GM18526 (cell line): Measurements from ENCODE around the gene ZNRF1.

Experiments used
- POLR2A ChIP-seq: IDR thresholded peaks from 3 replicates; pipeline ENCODE4 v1.6.1; 2011; ENCODE audit not compliant: insufficient read length; ENCODE audit errors: extremely low read depth

The ZNRF1 gene

GRCh38 chr16:74995986-74996385, 2.8 kb upstream of the ZNRF1 start:
- no peak for TF ChIP-seq POLR2A

DNA sequence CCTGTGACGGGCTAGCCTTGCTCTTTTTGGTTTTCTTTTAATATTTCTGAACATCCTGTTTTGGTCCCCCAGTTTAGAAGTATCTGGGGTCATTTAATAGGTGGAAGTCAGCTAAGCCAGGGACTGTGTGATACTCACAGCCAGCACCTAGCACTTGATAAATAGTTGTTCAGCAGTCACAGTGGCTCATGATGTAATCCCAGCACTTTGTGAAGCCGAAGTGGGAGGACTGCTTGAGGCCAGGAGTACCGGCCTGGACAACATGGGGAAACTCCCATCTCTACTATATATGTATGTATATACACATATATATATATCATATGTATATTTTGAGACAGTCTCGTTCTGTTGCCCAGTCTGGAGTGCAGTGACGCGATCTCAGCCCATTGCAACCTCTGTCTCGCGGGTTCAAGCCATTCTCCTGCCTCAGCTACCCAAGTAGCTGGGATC, 1.8 kb upstream of the ZNRF1 start:
- no peak for TF ChIP-seq POLR2A

- no peak for TF ChIP-seq POLR2A
These were observed 390 bp downstream of the ZNRF1 start for GRCh38 chr16:74999219-74999608.

DNA sequence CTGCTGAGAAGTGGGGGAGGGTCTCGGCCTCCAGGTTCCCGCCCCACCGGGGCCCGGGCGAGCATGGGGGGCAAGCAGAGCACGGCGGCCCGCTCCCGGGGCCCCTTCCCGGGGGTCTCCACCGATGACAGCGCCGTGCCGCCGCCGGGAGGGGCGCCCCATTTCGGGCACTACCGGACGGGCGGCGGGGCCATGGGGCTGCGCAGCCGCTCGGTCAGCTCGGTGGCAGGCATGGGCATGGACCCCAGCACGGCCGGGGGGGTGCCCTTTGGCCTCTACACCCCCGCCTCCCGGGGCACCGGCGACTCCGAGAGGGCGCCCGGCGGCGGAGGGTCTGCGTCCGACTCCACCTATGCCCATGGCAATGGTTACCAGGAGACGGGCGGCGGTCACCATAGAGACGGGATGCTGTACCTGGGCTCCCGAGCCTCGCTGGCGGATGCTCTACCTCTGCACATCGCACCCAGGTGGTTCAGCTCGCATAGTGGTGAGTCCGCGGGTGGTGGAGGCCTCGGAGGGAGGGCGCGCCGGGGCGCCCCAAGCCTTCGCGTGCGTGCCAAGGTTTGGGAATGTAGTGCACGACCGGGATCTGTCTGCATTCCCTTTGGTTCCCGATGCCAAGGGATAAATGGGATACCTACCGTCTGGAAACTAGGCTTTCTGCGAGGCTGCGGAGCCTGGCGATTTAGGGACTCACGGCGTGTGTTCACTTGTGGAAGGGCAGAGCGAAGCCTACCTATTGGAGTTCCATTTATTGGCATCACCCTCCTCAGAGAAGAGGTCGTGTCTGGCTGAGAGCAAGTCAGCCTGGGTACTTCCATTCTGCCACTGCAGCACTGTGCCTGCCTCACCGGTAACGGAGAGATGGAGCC, 1.0 kb downstream of the ZNRF1 start:
- TF ChIP-seq POLR2A, result no peak

GRCh38 chr16:75000481-75001081, 1.8 kb downstream of the ZNRF1 start:
- TF ChIP-seq POLR2A, result no peak

GRCh38 chr16:75002474-75002873, 3.6 kb downstream of the ZNRF1 start:
- no peak for TF ChIP-seq POLR2A

- no peak for TF ChIP-seq POLR2A
These were observed 5.1 kb downstream of the ZNRF1 start for GRCh38 chr16:75003931-75004330.

DNA sequence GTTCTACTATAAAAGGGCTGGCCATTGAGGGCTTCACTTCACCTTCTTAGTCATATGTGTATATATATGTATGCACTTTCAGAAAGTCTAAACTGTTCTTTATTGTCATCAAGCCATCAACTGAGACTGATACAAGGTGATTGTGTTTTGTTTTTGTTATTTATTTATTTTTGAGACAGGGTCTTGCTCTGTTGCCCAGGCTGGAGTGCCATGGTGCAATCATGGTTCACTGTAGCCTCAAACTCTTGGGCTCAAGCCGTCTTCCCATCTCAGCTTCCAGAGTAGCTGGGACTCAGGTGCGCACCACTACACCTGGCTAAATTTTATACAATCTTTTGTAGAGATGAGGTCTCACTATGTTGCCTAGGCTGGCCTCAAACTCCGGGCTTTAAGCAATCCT, 5.6 kb downstream of the ZNRF1 start:
- no peak for TF ChIP-seq POLR2A

GRCh38 chr16:75005697-75006096, 6.9 kb downstream of the ZNRF1 start:
- TF ChIP-seq POLR2A, result no peak

DNA sequence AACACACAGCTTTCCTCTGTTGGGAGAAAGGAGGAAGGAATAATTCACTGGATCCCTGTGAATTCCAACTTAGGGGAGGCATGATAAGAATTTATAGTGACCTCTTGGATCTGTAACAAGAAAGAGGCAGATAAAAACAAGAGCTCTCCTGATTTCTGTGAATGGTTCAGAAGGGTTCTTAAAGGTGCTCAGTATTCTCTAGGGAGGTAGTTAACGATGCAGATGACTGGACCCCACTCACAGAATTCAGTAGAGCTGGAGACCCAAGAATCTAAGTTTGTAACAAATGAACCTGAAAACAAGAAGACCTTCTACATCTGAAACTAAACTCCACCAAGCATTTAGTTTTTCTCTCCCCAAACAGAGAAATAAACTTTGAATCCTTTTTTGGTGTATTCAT, 8.6 kb downstream of the ZNRF1 start:
- TF ChIP-seq POLR2A, result no peak

GRCh38 chr16:75010427-75010826, 11.6 kb downstream of the ZNRF1 start:
- no peak for TF ChIP-seq POLR2A

GRCh38 chr16:75011634-75012307, 12.9 kb downstream of the ZNRF1 start:
- TF ChIP-seq POLR2A, result peak; percentile 23

GRCh38 chr16:75012380-75013081, 13.7 kb downstream of the ZNRF1 start:
- no peak for TF ChIP-seq POLR2A

- TF ChIP-seq POLR2A, result no peak
These were observed 15.5 kb downstream of the ZNRF1 start for GRCh38 chr16:75014318-75014717.
